Measurements from ENCODE around the gene CPNE5. TPM values are rescaled to one million over a fixed set of nuclear protein-coding genes. Genes with fewer than 3 reads are reported as not detected.

Gene CPNE5
- total and polyA plus RNA-seq, 9 of the 15 experiments (the other 6 are each of a cell fraction or from before 2014, with no cell fraction given): 0.14 to 1.0 (median 0.46) TPM; not detected in 2

DNA sequence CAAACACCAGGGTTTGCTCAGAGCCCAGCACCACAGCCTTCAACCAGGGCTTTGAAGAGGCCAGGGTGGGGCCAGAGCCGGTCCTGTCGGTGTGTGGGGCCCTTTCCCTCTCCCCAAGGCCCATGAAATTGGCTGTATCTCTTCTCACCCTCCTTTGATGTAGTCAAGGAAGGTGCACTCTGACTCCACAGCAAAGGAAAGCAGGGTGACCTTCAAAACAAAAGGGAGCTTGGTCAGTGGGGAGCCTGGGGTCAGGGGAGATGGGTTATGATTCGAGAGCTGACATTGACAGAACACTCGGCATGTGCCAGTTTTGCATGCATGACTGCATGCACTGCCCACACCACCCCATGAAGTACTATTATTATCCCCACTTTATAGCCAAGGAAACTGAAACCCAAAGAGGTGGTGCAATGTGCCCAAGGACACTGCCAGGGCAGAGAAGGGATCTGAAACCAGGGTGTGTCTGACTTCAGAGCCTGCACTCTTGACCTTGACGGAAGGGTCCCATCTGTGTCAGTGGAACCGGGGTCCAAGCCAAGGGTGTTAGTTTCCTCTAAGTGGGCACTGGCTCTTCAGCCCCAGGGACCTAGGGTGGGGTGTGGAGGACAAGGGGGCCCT, 86.2 kb downstream of the CPNE5 start (continued):
- TF ChIP-seq, protein P1, sequence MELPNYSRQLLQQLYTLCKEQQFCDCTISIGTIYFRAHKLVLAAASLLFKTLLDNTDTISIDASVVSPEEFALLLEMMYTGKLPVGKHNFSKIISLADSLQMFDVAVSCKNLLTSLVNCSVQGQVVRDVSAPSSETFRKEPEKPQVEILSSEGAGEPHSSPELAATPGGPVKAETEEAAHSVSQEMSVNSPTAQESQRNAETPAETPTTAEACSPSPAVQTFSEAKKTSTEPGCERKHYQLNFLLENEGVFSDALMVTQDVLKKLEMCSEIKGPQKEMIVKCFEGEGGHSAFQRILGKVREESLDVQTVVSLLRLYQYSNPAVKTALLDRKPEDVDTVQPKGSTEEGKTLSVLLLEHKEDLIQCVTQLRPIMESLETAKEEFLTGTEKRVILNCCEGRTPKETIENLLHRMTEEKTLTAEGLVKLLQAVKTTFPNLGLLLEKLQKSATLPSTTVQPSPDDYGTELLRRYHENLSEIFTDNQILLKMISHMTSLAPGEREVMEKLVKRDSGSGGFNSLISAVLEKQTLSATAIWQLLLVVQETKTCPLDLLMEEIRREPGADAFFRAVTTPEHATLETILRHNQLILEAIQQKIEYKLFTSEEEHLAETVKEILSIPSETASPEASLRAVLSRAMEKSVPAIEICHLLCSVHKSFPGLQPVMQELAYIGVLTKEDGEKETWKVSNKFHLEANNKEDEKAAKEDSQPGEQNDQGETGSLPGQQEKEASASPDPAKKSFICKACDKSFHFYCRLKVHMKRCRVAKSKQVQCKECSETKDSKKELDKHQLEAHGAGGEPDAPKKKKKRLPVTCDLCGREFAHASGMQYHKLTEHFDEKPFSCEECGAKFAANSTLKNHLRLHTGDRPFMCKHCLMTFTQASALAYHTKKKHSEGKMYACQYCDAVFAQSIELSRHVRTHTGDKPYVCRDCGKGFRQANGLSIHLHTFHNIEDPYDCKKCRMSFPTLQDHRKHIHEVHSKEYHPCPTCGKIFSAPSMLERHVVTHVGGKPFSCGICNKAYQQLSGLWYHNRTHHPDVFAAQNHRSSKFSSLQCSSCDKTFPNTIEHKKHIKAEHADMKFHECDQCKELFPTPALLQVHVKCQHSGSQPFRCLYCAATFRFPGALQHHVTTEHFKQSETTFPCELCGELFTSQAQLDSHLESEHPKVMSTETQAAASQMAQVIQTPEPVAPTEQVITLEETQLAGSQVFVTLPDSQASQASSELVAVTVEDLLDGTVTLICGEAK (IDR thresholded peaks at IDR 0.05): no peak
- TF ChIP-seq, protein P1 (CRISPR knock-in tag; IDR thresholded peaks at IDR 0.05): no peak
- no peak for TF ChIP-seq PTBP1 (IDR thresholded peaks at IDR 0.05; ENCODE audit: low read depth, low read length)
- TF ChIP-seq ELF2 (CRISPR knock-in tag; IDR thresholded peaks at IDR 0.05): no peak
- no peak for TF ChIP-seq ZNF707 (CRISPR knock-in tag; conservative IDR thresholded peaks at IDR 0.05)
- TF ChIP-seq POLR2AphosphoS5 (IDR thresholded peaks at IDR 0.05; ENCODE audit: control insufficient read depth, insufficient read depth, low read depth, low read length): no peak
- no peak for TF ChIP-seq SP1 (CRISPR knock-in tag; IDR thresholded peaks at IDR 0.05)
- TF ChIP-seq TAF9B (IDR thresholded peaks at IDR 0.05; ENCODE audit: partially characterized antibody): no peak
- no peak for TF ChIP-seq ZNF507 (tag; conservative IDR thresholded peaks at IDR 0.05)
